Measurements from ENCODE around the gene PAH. TPM values are rescaled to one million over a fixed set of nuclear protein-coding genes. Genes with fewer than 3 reads are reported as not detected.

PAH gene
- total and polyA plus RNA-seq, 2 of the 13 experiments (the other 11 are each of a cell fraction or from before 2014, with no cell fraction given), result 192 to 451 TPM

DNA sequence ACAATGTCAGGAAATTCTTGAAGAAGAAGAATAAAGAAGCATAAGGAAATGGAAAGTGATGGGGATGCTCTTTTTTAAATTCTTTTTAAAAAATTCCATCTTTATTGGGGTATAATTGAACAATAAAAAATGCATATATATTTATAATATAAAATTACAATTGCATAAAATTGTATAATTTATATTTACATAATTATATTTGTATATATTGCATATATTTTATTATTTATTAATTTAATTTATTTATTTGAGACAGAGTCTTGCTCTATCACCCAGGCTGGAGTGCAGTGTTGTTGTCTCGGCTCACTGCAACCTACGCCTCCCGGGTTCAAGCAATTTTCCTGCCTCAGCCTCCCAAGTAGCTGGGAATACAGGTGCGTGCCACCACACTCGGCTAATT, 36.3 kb downstream of the PAH start (continued):
- no peak for TF ChIP-seq ZNF552 (CRISPR knock-in tag; IDR thresholded peaks at IDR 0.05; ENCODE audit: borderline replicate concordance)
- TF ChIP-seq, protein P1, sequence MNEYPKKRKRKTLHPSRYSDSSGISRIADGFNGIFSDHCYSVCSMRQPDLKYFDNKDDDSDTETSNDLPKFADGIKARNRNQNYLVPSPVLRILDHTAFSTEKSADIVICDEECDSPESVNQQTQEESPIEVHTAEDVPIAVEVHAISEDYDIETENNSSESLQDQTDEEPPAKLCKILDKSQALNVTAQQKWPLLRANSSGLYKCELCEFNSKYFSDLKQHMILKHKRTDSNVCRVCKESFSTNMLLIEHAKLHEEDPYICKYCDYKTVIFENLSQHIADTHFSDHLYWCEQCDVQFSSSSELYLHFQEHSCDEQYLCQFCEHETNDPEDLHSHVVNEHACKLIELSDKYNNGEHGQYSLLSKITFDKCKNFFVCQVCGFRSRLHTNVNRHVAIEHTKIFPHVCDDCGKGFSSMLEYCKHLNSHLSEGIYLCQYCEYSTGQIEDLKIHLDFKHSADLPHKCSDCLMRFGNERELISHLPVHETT (CRISPR knock-in tag; conservative IDR thresholded peaks at IDR 0.05), result no peak

DNA sequence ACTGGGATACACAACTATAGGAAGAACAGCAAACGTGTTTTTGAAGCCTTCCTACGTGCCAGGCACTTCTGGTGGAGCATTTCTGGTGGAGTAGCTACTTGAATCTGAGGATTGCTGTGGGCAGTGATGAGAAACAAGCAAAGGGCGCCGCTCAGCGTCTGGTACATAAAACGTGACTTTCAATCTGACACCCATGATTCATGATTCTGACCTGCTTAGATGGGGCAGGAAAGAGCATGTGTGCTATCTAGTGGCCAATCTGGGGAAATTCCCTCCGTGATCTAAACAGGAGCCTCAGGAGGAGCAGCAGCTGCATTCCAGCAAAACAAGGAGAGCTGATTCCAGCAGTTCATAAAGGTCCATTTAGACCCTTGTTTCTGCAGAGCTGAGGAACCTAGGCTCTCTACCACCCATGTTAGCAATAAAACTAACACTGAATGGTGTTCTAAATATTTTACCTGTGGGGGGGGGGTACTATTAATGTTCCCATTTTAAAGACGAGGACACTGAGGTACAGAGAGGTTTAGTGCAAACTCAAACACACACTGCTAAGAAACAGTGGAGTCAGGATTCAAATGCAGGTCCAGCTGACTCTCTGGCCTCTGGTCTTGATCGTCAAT, 37.8 kb downstream of the PAH start:
- Histone ChIP-seq H4K20me1 (ENCODE audit: insufficient read depth, low read length) (no peaks in the 10 kb centered on the region), H3K27ac (ENCODE audit: extremely low read length, insufficient read depth, low read length) (peak overlapping the region; percentile 23), H3K9ac (ENCODE audit: insufficient read depth, low read depth, low read length) (no peak overlapping the region), H3K4me2 (ENCODE audit: low read depth, low read length) (no peak overlapping the region), H3K4me3 (replicated peaks in 1 of 3; ENCODE audit: insufficient read depth in 1 of 3, low read depth in 2 of 3, low read length in 3 of 3) (no peak overlapping the region), H2AFZ (ENCODE audit: low read length) (no peak overlapping the region), H3K9me3 (ENCODE audit: low read length) (no peaks in the 10 kb centered on the region), H3K36me3 (replicated peaks in 1 of 2; ENCODE audit: control insufficient read depth in 1 of 2, insufficient read depth in 2 of 2, low read length in 2 of 2) (peaks cover 35 to 78% of the 10 kb centered on the region in 2 experiments), H3K27me3 (ENCODE audit: control insufficient read depth in 1 of 2, insufficient read depth in 2 of 2, low read length in 2 of 2) (no peaks in the 10 kb centered on the region), H3K79me2 (ENCODE audit: insufficient read depth, low read length) (peaks cover 11% of the 10 kb centered on the region), H3K4me1 (ENCODE audit: insufficient read depth, low read length) (peaks cover 16% of the 10 kb centered on the region)
- CTCF ChIA-PET (ENCODE audit: low intra/inter-chr PET ratio, low total read pairs), result interaction anchor here (1.6 kb wide), 1 partner anchor 61 kb away, joined by 3 read pairs; no protein-coding TSS in a partner anchor
- intact Hi-C loops (cut with micrococcal nuclease; ENCODE audit: unreplicated experiment) (no loop called here), in situ Hi-C loops (cut with HindIII; ENCODE audit: extremely low pct_ligation_motif_present, low pct_unique_long_range_greater_than_20kb) (no loop called here)
- no TSS peak for BruUV-seq (replicated peaks)
- TF ChIP-seq ZNF343 (CRISPR knock-in tag; IDR thresholded peaks at IDR 0.05), result no peak
- TF ChIP-seq FOXA3 (CRISPR knock-in tag; IDR thresholded peaks at IDR 0.05), result no peak
- TF ChIP-seq SOX6 (IDR thresholded peaks at IDR 0.05), result no peak
- no peak for TF ChIP-seq SOX6 (CRISPR knock-in tag; IDR thresholded peaks at IDR 0.05)
- TF ChIP-seq ZNF3 (CRISPR knock-in tag; IDR thresholded peaks at IDR 0.05), result no peak
- TF ChIP-seq KLF15 (CRISPR knock-in tag; IDR thresholded peaks at IDR 0.05; ENCODE audit: borderline replicate concordance), result no peak
- no peak for TF ChIP-seq GTF2F1 (IDR thresholded peaks at IDR 0.05; ENCODE audit: low read length)
- TF ChIP-seq NRL (CRISPR knock-in tag; IDR thresholded peaks at IDR 0.05; ENCODE audit: borderline replicate concordance), result no peak
- TF ChIP-seq HHEX (CRISPR knock-in tag; IDR thresholded peaks at IDR 0.05), result no peak
- peak; percentile 39; the same call in 1 of the 2 replicates for TF ChIP-seq STAG1 (CRISPR knock-in tag; IDR thresholded peaks at IDR 0.05)
- TF ChIP-seq, protein P2, sequence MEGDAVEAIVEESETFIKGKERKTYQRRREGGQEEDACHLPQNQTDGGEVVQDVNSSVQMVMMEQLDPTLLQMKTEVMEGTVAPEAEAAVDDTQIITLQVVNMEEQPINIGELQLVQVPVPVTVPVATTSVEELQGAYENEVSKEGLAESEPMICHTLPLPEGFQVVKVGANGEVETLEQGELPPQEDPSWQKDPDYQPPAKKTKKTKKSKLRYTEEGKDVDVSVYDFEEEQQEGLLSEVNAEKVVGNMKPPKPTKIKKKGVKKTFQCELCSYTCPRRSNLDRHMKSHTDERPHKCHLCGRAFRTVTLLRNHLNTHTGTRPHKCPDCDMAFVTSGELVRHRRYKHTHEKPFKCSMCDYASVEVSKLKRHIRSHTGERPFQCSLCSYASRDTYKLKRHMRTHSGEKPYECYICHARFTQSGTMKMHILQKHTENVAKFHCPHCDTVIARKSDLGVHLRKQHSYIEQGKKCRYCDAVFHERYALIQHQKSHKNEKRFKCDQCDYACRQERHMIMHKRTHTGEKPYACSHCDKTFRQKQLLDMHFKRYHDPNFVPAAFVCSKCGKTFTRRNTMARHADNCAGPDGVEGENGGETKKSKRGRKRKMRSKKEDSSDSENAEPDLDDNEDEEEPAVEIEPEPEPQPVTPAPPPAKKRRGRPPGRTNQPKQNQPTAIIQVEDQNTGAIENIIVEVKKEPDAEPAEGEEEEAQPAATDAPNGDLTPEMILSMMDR (CRISPR knock-in tag; IDR thresholded peaks at IDR 0.05), result peak; percentile 56
- TF ChIP-seq, protein P3, sequence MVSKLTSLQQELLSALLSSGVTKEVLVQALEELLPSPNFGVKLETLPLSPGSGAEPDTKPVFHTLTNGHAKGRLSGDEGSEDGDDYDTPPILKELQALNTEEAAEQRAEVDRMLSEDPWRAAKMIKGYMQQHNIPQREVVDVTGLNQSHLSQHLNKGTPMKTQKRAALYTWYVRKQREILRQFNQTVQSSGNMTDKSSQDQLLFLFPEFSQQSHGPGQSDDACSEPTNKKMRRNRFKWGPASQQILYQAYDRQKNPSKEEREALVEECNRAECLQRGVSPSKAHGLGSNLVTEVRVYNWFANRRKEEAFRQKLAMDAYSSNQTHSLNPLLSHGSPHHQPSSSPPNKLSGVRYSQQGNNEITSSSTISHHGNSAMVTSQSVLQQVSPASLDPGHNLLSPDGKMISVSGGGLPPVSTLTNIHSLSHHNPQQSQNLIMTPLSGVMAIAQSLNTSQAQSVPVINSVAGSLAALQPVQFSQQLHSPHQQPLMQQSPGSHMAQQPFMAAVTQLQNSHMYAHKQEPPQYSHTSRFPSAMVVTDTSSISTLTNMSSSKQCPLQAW (CRISPR knock-in tag; IDR thresholded peaks at IDR 0.05), result no peak
- TF ChIP-seq ZNF629 (CRISPR knock-in tag; conservative IDR thresholded peaks at IDR 0.05), result peak; percentile 48; the same call in 1 of the 2 replicates
- TF ChIP-seq ZNF441 (CRISPR knock-in tag; IDR thresholded peaks at IDR 0.05; ENCODE audit: borderline replicate concordance), result no peak
- POLR2A ChIA-PET, result interaction anchor here (0.9 kb wide), 1 partner anchor 38 kb away, joined by 3 read pairs; the partner anchor contains the start of gene PAH
- DNase-seq (ENCODE audit: low spot score) (no peak), ATAC-seq (no peak), FAIRE-seq (no peak)
- WGBS (ENCODE audit: low lambda C conversion rate), result 95% methylated on average over 9 of the region's 9 CpGs

Measured in HepG2 (cell line).